Trophoblast cell (in vitro differentiated cells and primary cell): Measurements from ENCODE around the gene JAGN1.
A peak's percentile ranks its signal among the peaks of the same experiment; 100 is the strongest.

Source experiments
- DNase-seq, 2 donors: peaks; one replicate each; pipeline ENCODE4 v3.0.0-alpha.2; 2016
- H2AFZ ChIP-seq: 2 replicates; pipeline ENCODE4 v1.6.1; 2013; ENCODE audit warnings: low read length, moderate library complexity, mild to moderate bottlenecking; ENCODE audit not compliant: insufficient read depth, poor library complexity
- H2AK5ac ChIP-seq: 2 replicates; pipeline ENCODE4 v1.6.1; 2013; ENCODE audit warnings: mild to moderate bottlenecking, low read length
- H2BK120ac ChIP-seq: 2 replicates; pipeline ENCODE4 v1.6.1; 2013; ENCODE audit warnings: low read length, mild to moderate bottlenecking, moderate library complexity; ENCODE audit not compliant: insufficient read depth, poor library complexity
- H2BK12ac ChIP-seq: 2 replicates; pipeline ENCODE4 v1.6.1; 2013; ENCODE audit warnings: mild to moderate bottlenecking, low read length, moderate library complexity
- H2BK5ac ChIP-seq: 2 replicates; pipeline ENCODE4 v1.6.1; 2013; ENCODE audit warnings: low read length, low read depth, moderate library complexity, mild to moderate bottlenecking; ENCODE audit not compliant: poor library complexity
- H3K14ac ChIP-seq: 2 replicates; pipeline ENCODE4 v1.6.1; 2013; ENCODE audit warnings: mild to moderate bottlenecking, low read length
- H3K18ac ChIP-seq: 2 replicates; pipeline ENCODE4 v1.6.1; 2013; ENCODE audit warnings: mild to moderate bottlenecking, low read length
- H3K23ac ChIP-seq: 2 replicates; pipeline ENCODE4 v1.6.1; 2013; ENCODE audit warnings: low read length
- H3K27ac ChIP-seq: 2 replicates; pipeline ENCODE4 v1.5.1; 2013; ENCODE audit warnings: low read depth, mild to moderate bottlenecking, inconsistent platforms, low read length, moderate library complexity
- H3K27me3 ChIP-seq: 2 replicates; pipeline ENCODE4 v1.6.1; 2013; ENCODE audit warnings: inconsistent platforms, mild to moderate bottlenecking, low read length, moderate library complexity; ENCODE audit not compliant: insufficient read depth
- H3K36me3 ChIP-seq, 2 experiments: 1 replicate in 1 of 2; 2 replicates in 1 of 2; pipeline ENCODE4 v1.6.1; 2013; ENCODE audit warnings: low read length in 2 of 2, mild to moderate bottlenecking in 2 of 2, moderate library complexity in 1 of 2; ENCODE audit not compliant: insufficient read depth in 2 of 2, control insufficient read depth in 1 of 2
- H3K4ac ChIP-seq: 2 replicates; pipeline ENCODE4 v1.6.1; 2013; ENCODE audit warnings: low read depth, mild to moderate bottlenecking, low read length, moderate library complexity
- H3K4me1 ChIP-seq, 2 experiments: 1 replicate in 1 of 2; 2 replicates in 1 of 2; pipeline ENCODE4 v1.6.1; 2013; ENCODE audit warnings: low read length in 2 of 2, mild to moderate bottlenecking in 2 of 2, moderate library complexity in 1 of 2; ENCODE audit not compliant: insufficient read depth in 2 of 2, control insufficient read depth in 1 of 2
- H3K4me2 ChIP-seq: 2 replicates; pipeline ENCODE4 v1.6.1; 2013; ENCODE audit warnings: inconsistent platforms, mild to moderate bottlenecking, low read length, moderate library complexity
- H3K4me3 ChIP-seq: 2 replicates; pipeline ENCODE4 v1.5.1; 2013; ENCODE audit warnings: mild to moderate bottlenecking, low read depth, low read length, inconsistent platforms
- H3K79me1 ChIP-seq: one replicate; pipeline ENCODE4 v1.6.1; 2013; ENCODE audit warnings: low read length
- H3K79me2 ChIP-seq: 2 replicates; pipeline ENCODE4 v1.6.1; 2013; ENCODE audit warnings: low read length, mild to moderate bottlenecking; ENCODE audit not compliant: control insufficient read depth, insufficient read depth, poor library complexity
- H3K9ac ChIP-seq: 2 replicates; pipeline ENCODE4 v1.6.1; 2013; ENCODE audit warnings: mild to moderate bottlenecking, low read length
- H3K9me3 ChIP-seq: 2 replicates; pipeline ENCODE4 v1.6.1; 2013; ENCODE audit warnings: low read depth, mild to moderate bottlenecking, control low read depth, inconsistent platforms, low read length; ENCODE audit not compliant: insufficient read depth
- H4K12ac ChIP-seq: 2 replicates; pipeline ENCODE4 v1.6.1; 2013; ENCODE audit warnings: low read depth, mild to moderate bottlenecking, low read length, moderate library complexity
- H4K8ac ChIP-seq: 2 replicates; pipeline ENCODE4 v1.6.1; 2013; ENCODE audit warnings: low read depth, mild to moderate bottlenecking, low read length, moderate library complexity
- H4K91ac ChIP-seq: one replicate; pipeline ENCODE4 v1.6.1; 2013; ENCODE audit warnings: low read depth, mild to moderate bottlenecking, low read length, moderate library complexity
- WGBS: extraction: QIAGEN DNeasy Blood & Tissue Kit; methylation state at CpG from one replicate; pipeline ENCODE4 v1.1.7; 2013; ENCODE audit warnings: missing lambda C conversion rate; ENCODE audit not compliant: insufficient read length, insufficient coverage; ENCODE audit errors: extremely low coverage; 5-methylcytosine and 5-hydroxymethylcytosine counted together

The JAGN1 gene

DNA sequence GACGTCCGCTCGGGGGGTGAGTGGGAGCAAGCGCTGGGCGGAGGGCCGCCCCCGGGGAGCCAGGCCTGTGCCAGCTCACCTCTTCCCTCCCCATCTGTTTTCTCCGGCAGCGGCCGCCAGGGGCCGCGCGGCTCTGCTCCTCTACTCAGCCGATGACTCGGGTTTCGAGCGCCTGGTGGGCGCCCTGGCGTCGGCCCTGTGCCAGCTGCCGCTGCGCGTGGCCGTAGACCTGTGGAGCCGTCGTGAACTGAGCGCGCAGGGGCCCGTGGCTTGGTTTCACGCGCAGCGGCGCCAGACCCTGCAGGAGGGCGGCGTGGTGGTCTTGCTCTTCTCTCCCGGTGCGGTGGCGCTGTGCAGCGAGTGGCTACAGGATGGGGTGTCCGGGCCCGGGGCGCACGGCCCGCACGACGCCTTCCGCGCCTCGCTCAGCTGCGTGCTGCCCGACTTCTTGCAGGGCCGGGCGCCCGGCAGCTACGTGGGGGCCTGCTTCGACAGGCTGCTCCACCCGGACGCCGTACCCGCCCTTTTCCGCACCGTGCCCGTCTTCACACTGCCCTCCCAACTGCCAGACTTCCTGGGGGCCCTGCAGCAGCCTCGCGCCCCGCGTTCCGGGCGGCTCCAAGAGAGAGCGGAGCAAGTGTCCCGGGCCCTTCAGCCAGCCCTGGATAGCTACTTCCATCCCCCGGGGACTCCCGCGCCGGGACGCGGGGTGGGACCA, 42.6 kb downstream of the JAGN1 start:
- Histone ChIP-seq H3K4me3 (peak overlapping the region; percentile 72), H2BK5ac (no peak overlapping the region), H3K9ac (peak overlapping the region; percentile 79), H2AK5ac (peak overlapping the region; percentile 75), H4K8ac (peak overlapping the region; percentile 47), H3K4me1 (peaks cover 8 to 12% of the 10 kb centered on the region in 2 experiments), H3K18ac (peak overlapping the region; percentile 42), H2AFZ (peak overlapping the region; percentile 89), H4K91ac (peak overlapping the region; percentile 41), H2BK12ac (no peak overlapping the region), H3K23ac (no peak overlapping the region), H3K36me3 (peaks cover 5 to 11% of the 10 kb centered on the region in 2 experiments), H3K27me3 (no peaks in the 10 kb centered on the region), H3K9me3 (no peaks in the 10 kb centered on the region), H4K12ac (peak overlapping the region; percentile 78), H3K14ac (peak overlapping the region; percentile 83), H3K27ac (peak overlapping the region; percentile 61), H3K79me1 (peaks cover 9% of the 10 kb centered on the region), H3K4ac (peak overlapping the region; percentile 39), H2BK120ac (peak overlapping the region; percentile 18), H3K4me2 (peak overlapping the region; percentile 99), H3K79me2 (peaks cover 4% of the 10 kb centered on the region)
- peak; percentile 69 to 80 for DNase-seq
- no CpG with 5 or more reads among the region's 77 CpGs for WGBS

DNA sequence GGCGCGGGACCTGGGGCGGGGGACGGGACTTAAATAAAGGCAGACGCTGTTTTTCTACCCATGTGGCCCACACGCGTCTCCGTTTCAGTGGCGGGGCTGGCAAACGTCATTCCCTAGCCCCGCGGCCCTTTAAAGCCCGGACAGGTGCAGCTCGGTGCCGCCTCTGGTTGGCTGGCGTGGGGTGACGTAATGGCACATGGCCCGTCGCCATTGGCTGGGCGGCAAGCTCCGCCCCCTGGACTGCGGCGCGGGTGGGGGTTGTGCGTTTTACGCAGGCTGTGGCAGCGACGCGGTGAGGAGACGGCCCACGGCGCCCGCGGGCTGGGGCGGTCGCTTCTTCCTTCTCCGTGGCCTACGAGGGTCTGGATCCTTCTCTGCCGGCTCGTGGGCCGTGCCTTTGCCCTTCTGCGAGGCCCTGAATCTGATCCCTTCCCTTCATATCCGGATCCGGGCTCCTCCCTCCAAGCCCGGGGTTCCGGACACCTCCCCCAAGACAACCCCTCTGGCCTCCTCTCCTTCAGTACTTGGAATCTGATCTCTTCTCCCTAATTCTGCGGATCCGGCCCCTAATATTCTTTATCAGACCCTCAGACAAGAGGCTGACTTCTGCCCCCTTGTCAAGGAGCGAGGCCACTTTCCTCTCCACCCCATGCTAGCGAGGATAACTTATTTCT, 43.3 kb downstream of the JAGN1 start, which contains the start of gene CRELD1:
CRELD1 (plus strand) TSS at position 274 of the 674 bp plus-strand sequence. CDS start 605 bp downstream, outside the sequence.
- peak within 1 kb of the TSS; percentile 45 for H3K18ac ChIP-seq
- DNase-seq = peak; percentile 92 to 96
- WGBS = no CpG with 5 or more reads among the region's 50 CpGs
- peak within 1 kb of the TSS; percentile 79 for H3K9ac ChIP-seq
- H2BK5ac ChIP-seq = peak within 1 kb of the TSS; percentile 58
- H3K4me2 ChIP-seq = peak within 1 kb of the TSS; percentile 99
- H2BK12ac ChIP-seq = peak within 1 kb of the TSS; percentile 37
- peak within 1 kb of the TSS; percentile 89 for H2AFZ ChIP-seq
- H2AK5ac ChIP-seq = peak within 1 kb of the TSS; percentile 75
- H3K36me3 ChIP-seq = peaks cover 5 to 11% of the 10 kb centered on the region in 2 experiments
- peak within 1 kb of the TSS; percentile 18 for H2BK120ac ChIP-seq
- no peaks in the 10 kb centered on the region for H3K27me3 ChIP-seq
- H3K14ac ChIP-seq = peak within 1 kb of the TSS; percentile 83
- peaks cover 8 to 12% of the 10 kb centered on the region in 2 experiments for H3K4me1 ChIP-seq
- H3K4ac ChIP-seq = peak within 1 kb of the TSS; percentile 39
- H4K91ac ChIP-seq = peak within 1 kb of the TSS; percentile 48
- H4K8ac ChIP-seq = peak within 1 kb of the TSS; percentile 80
- no peak within 1 kb of the TSS for H3K23ac ChIP-seq
- peak within 1 kb of the TSS; percentile 84 for H3K4me3 ChIP-seq
- peak within 1 kb of the TSS; percentile 61 for H3K27ac ChIP-seq
- H3K79me2 ChIP-seq = peaks cover 4% of the 10 kb centered on the region
- H3K9me3 ChIP-seq = no peaks in the 10 kb centered on the region
- H3K79me1 ChIP-seq = peaks cover 9% of the 10 kb centered on the region
- peak within 1 kb of the TSS; percentile 78 for H4K12ac ChIP-seq

DNA sequence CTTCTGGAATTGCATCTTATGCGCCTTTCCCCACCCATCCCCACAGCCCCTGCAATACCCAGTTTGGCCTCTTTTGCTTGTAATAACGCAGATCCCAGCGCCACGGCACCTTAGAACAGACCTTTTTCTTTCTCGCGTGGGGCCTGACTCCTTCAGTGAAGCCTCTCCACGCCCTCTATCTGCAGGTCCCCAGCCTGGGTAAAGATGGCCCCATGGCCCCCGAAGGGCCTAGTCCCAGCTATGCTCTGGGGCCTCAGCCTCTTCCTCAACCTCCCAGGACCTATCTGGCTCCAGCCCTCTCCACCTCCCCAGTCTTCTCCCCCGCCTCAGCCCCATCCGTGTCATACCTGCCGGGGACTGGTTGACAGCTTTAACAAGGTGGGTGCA, 43.8 kb downstream of the JAGN1 start:
- Histone ChIP-seq H3K9me3 (no peaks in the 10 kb centered on the region), H4K12ac (peak overlapping the region; percentile 64), H2AFZ (peak overlapping the region; percentile 57), H3K4me3 (peak overlapping the region; percentile 13), H3K23ac (no peak overlapping the region), H4K91ac (peak overlapping the region; percentile 48), H3K9ac (peak overlapping the region; percentile 28), H3K79me2 (peaks cover 4% of the 10 kb centered on the region), H2BK12ac (no peak overlapping the region), H3K14ac (no peak overlapping the region), H3K18ac (peak overlapping the region; percentile 31), H3K36me3 (peaks cover 5 to 11% of the 10 kb centered on the region in 2 experiments), H3K79me1 (peaks cover 9% of the 10 kb centered on the region), H3K4me1 (peaks cover 8 to 12% of the 10 kb centered on the region in 2 experiments), H3K4ac (peak overlapping the region; percentile 3), H2AK5ac (no peak overlapping the region), H3K27ac (no peak overlapping the region), H2BK5ac (no peak overlapping the region), H3K4me2 (peak overlapping the region; percentile 99), H2BK120ac (no peak overlapping the region), H4K8ac (peak overlapping the region; percentile 80), H3K27me3 (no peaks in the 10 kb centered on the region)
- no peak for DNase-seq
- WGBS = no CpG with 5 or more reads among the region's 11 CpGs

DNA sequence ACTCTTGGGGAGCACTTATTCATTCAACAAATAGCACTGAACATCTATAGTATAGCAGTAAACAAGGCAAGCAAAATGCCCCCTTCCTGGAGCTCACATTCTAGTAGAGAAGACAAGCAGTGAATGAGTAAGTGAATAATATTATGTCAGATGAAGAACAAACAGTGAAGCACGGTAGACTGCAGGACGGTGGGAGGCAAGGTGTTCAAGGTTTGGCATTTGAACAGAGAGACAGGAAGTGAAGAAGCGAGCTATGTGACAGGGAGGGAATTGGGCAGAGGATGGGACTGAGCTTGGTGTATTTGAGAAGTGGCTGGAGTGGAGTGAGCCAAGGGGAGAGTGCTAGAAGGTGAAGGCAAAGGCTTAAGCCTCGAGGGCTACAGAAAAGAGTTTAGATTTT, 44.6 kb downstream of the JAGN1 start:
- H3K27me3 ChIP-seq = no peaks in the 10 kb centered on the region
- H2AFZ ChIP-seq = no peak overlapping the region
- no CpG with 5 or more reads among the region's 4 CpGs for WGBS
- peaks cover 8 to 12% of the 10 kb centered on the region in 2 experiments for H3K4me1 ChIP-seq
- no peak overlapping the region for H3K14ac ChIP-seq
- H3K36me3 ChIP-seq = peaks cover under 1 to 7% of the 10 kb centered on the region in 2 experiments
- no peak overlapping the region for H4K12ac ChIP-seq
- H2BK5ac ChIP-seq = no peak overlapping the region
- no peak overlapping the region for H3K9ac ChIP-seq
- H3K4ac ChIP-seq = no peak overlapping the region
- H2AK5ac ChIP-seq = no peak overlapping the region
- H3K4me2 ChIP-seq = no peak overlapping the region
- H3K9me3 ChIP-seq = no peaks in the 10 kb centered on the region
- H3K79me2 ChIP-seq = peaks cover 4% of the 10 kb centered on the region
- H3K18ac ChIP-seq = no peak overlapping the region
- no peak overlapping the region for H3K27ac ChIP-seq
- H3K4me3 ChIP-seq = no peak overlapping the region
- no peak overlapping the region for H2BK120ac ChIP-seq
- no peak for DNase-seq
- H3K79me1 ChIP-seq = peaks cover 9% of the 10 kb centered on the region
- no peak overlapping the region for H4K8ac ChIP-seq
- H4K91ac ChIP-seq = no peak overlapping the region
- no peak overlapping the region for H2BK12ac ChIP-seq
- no peak overlapping the region for H3K23ac ChIP-seq
